ENCODE results near the gene MAP2.

The MAP2 gene

DNA sequence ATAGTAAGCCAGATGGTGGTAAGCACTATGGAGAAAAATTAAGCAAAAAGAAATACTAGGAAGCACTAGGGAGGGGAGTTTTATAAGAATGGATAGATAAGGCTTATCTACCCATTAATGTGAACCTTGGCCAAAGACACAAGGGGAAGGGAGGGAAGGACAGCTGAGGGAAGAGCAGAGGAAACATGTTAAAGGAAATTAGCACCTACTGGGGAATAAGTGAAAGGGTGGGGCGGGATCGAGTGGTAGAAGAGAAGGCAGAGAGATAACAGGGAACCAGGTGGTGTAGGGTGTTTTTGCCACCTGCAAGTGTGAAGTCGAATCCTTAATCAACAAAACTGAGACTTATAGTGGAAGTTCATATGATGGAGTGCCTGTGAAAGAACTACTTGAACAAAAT is 349.5 kb downstream of the MAP2 start:
- TF ChIP-seq POLR2A (IDR thresholded peaks at IDR 0.05; ENCODE audit: low read depth, low read length) = no peak
- no peak for DNase-seq (ENCODE audit: insufficient read length, low spot score)
- FAIRE-seq = no peak
